T-helper 1 cell (primary cell): ENCODE measurements around the gene VWA5B1.

Source experiments
- DNase-seq, 5 donors: peaks; one replicate each; pipeline ENCODE4 v3.0.0-alpha.2; 2012 to 2020

The VWA5B1 gene

GRCh38 chr1:20322081-20322824, 31.6 kb downstream of the VWA5B1 start:
- peak in 1 of 5 donors; percentile 34 for DNase-seq

- DNase-seq, result peak in 2 of 5 donors; percentile 28 to 46
Observed at GRCh38 chr1:20322825-20323612, 32.3 kb downstream of the VWA5B1 start.

GRCh38 chr1:20323613-20323920, 32.9 kb downstream of the VWA5B1 start:
- no peak for DNase-seq

- no peak for DNase-seq
Observed at GRCh38 chr1:20324704-20325406, 34.2 kb downstream of the VWA5B1 start.

GRCh38 chr1:20325407-20325843, 34.8 kb downstream of the VWA5B1 start:
- DNase-seq, result no peak

- DNase-seq, result no peak
Observed at GRCh38 chr1:20325844-20326420, 35.3 kb downstream of the VWA5B1 start.

- no peak for DNase-seq
Observed at GRCh38 chr1:20327467-20327866, 36.8 kb downstream of the VWA5B1 start.

- no peak for DNase-seq
Observed at GRCh38 chr1:20328201-20328600, 37.5 kb downstream of the VWA5B1 start.

GRCh38 chr1:20329793-20330542, 39.3 kb downstream of the VWA5B1 start:
- no peak for DNase-seq

GRCh38 chr1:20334103-20334502, 43.4 kb downstream of the VWA5B1 start:
- DNase-seq, result no peak

- DNase-seq, result no peak
Observed at GRCh38 chr1:20336105-20336605, 45.5 kb downstream of the VWA5B1 start.

- DNase-seq, result no peak
Observed at GRCh38 chr1:20337581-20337980, 46.9 kb downstream of the VWA5B1 start.

GRCh38 chr1:20339811-20340457, 49.3 kb downstream of the VWA5B1 start:
- DNase-seq, result no peak

- no peak for DNase-seq
Observed at GRCh38 chr1:20342294-20343148, 51.8 kb downstream of the VWA5B1 start.

GRCh38 chr1:20343149-20343937, 52.7 kb downstream of the VWA5B1 start:
- DNase-seq, result peak in 3 of 5 donors; percentile 14 to 27 (median 26)

- no peak for DNase-seq
Observed at GRCh38 chr1:20343938-20344302, 53.2 kb downstream of the VWA5B1 start.

- no peak for DNase-seq
Observed at GRCh38 chr1:20344738-20345137, 54.1 kb downstream of the VWA5B1 start.

GRCh38 chr1:20345419-20345818, 54.7 kb downstream of the VWA5B1 start:
- DNase-seq, result no peak

- no peak for DNase-seq
Observed at GRCh38 chr1:20346433-20346832, 55.8 kb downstream of the VWA5B1 start.

GRCh38 chr1:20347699-20348098, 57.0 kb downstream of the VWA5B1 start:
- no peak for DNase-seq
